GM18861 (cell line): ENCODE measurements around the gene FRK.
"Not testable (repeated sequence)": the region's sequence is repeated elsewhere in the genome, so short reads cannot be mapped to it uniquely, and the experiment has no call there.

Experiments
- ATAC-seq: cut with Tn5 transposase; IDR thresholded peaks from one replicate; pipeline ENCODE4 v1.9.1; 2021; ENCODE audit not compliant: unreplicated experiment

The FRK gene

GRCh38 chr6:116010790-116011401 is 49.8 kb downstream of the FRK start:
- ATAC-seq: peak; percentile 28

GRCh38 chr6:116010386-116010785 is 50.3 kb downstream of the FRK start:
- ATAC-seq: peak; percentile 1

GRCh38 chr6:116008470-116009243 is 52.0 kb downstream of the FRK start:
- ATAC-seq: peak; percentile 45

GRCh38 chr6:116004841-116005815 is 55.6 kb downstream of the FRK start:
- no peak for ATAC-seq

- peak; percentile 86 for ATAC-seq
These were observed 57.0 kb downstream of the FRK start for GRCh38 chr6:116003668-116004067.

GRCh38 chr6:116002756-116003155 is 57.9 kb downstream of the FRK start:
- ATAC-seq: no peak

GRCh38 chr6:115999235-115999634 is 61.5 kb downstream of the FRK start:
- no peak for ATAC-seq

- ATAC-seq: no peak
These were observed 62.6 kb downstream of the FRK start for GRCh38 chr6:115997990-115998585.

- no peak for ATAC-seq
These were observed 74.7 kb downstream of the FRK start for GRCh38 chr6:115986026-115986425.

- no peak for ATAC-seq
These were observed 75.9 kb downstream of the FRK start for GRCh38 chr6:115984809-115985208.

- ATAC-seq: no peak
These were observed 76.7 kb downstream of the FRK start for GRCh38 chr6:115983998-115984397.

GRCh38 chr6:115982453-115982852 is 78.2 kb downstream of the FRK start:
- no peak for ATAC-seq

- ATAC-seq: no peak
These were observed 83.5 kb downstream of the FRK start for GRCh38 chr6:115977220-115977619.

GRCh38 chr6:115976321-115976870 is 84.3 kb downstream of the FRK start:
- no peak for ATAC-seq

GRCh38 chr6:115972679-115973078 is 88.0 kb downstream of the FRK start:
- ATAC-seq: no peak

GRCh38 chr6:115971785-115972184 is 88.9 kb downstream of the FRK start:
- no peak for ATAC-seq

- ATAC-seq: no peak
These were observed 90.8 kb downstream of the FRK start for GRCh38 chr6:115969930-115970273.

- no peak for ATAC-seq
These were observed 91.3 kb downstream of the FRK start for GRCh38 chr6:115969207-115969929.

GRCh38 chr6:115960286-115960685 is 100.4 kb downstream of the FRK start:
- not testable (repeated sequence) for ATAC-seq

GRCh38 chr6:115958958-115959357 is 101.7 kb downstream of the FRK start:
- ATAC-seq: no peak
